Measurements from ENCODE around the gene MTERF2.

DNA sequence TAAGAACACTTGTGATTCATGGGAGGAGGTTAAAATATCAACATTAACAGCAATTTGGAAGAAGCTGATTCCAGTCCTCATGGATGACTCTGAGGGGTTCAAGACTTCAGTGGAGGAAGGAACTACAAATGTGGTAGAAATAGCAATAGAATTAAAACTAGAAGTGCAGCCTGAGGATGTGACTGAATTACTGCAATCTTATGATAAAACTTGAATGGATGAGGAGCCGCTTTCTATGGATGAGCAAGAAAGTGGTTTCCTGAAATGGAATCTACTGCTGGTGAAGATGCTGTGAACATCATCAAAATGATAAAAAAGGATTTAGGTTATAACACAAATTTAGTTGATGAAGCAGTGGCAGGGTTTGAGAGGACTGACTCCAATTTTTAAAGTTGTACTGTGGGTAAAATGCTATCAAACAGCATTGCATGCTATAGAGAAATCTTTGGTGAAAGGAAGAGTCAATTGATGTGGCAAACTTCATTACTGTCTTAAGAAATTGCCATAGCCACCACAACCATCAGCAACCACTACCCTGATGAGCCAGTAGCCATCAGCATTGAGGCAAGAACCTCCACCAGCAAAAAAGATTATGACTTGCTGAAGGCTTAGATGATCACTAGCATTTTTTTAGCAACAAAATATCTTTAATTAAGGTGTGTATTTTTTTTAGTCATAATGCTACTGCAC lies 25.9 kb upstream of the MTERF2 start:
- TF ChIP-seq CHD1 (IDR thresholded peaks at IDR 0.05; ENCODE audit: low read depth, low read length) (no peak), MXI1 (IDR thresholded peaks at IDR 0.05; ENCODE audit: low read depth, low read length) (no peak), ZZZ3 (IDR thresholded peaks at IDR 0.05; ENCODE audit: control insufficient read depth, insufficient read length, low read depth) (no peak), POLR2A (IDR thresholded peaks at IDR 0.05; ENCODE audit: low read depth, low read length) (no peak), POLR2AphosphoS5 (IDR thresholded peaks at IDR 0.05; ENCODE audit: low read length) (no peak), ESRRA (IDR thresholded peaks at IDR 0.05; ENCODE audit: low read length) (no peak), SUZ12 (IDR thresholded peaks at IDR 0.05; ENCODE audit: unreplicated experiment) (no peak)
- TF ChIP-seq, protein P1, sequence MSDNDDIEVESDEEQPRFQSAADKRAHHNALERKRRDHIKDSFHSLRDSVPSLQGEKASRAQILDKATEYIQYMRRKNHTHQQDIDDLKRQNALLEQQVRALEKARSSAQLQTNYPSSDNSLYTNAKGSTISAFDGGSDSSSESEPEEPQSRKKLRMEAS (IDR thresholded peaks at IDR 0.05; ENCODE audit: low read depth, low read length) = no peak
- TF ChIP-seq, protein P2, sequence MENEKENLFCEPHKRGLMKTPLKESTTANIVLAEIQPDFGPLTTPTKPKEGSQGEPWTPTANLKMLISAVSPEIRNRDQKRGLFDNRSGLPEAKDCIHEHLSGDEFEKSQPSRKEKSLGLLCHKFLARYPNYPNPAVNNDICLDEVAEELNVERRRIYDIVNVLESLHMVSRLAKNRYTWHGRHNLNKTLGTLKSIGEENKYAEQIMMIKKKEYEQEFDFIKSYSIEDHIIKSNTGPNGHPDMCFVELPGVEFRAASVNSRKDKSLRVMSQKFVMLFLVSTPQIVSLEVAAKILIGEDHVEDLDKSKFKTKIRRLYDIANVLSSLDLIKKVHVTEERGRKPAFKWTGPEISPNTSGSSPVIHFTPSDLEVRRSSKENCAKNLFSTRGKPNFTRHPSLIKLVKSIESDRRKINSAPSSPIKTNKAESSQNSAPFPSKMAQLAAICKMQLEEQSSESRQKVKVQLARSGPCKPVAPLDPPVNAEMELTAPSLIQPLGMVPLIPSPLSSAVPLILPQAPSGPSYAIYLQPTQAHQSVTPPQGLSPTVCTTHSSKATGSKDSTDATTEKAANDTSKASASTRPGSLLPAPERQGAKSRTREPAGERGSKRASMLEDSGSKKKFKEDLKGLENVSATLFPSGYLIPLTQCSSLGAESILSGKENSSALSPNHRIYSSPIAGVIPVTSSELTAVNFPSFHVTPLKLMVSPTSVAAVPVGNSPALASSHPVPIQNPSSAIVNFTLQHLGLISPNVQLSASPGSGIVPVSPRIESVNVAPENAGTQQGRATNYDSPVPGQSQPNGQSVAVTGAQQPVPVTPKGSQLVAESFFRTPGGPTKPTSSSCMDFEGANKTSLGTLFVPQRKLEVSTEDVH (IDR thresholded peaks at IDR 0.05; ENCODE audit: low read depth, partially characterized antibody) = no peak
- TF ChIP-seq, protein P3, sequence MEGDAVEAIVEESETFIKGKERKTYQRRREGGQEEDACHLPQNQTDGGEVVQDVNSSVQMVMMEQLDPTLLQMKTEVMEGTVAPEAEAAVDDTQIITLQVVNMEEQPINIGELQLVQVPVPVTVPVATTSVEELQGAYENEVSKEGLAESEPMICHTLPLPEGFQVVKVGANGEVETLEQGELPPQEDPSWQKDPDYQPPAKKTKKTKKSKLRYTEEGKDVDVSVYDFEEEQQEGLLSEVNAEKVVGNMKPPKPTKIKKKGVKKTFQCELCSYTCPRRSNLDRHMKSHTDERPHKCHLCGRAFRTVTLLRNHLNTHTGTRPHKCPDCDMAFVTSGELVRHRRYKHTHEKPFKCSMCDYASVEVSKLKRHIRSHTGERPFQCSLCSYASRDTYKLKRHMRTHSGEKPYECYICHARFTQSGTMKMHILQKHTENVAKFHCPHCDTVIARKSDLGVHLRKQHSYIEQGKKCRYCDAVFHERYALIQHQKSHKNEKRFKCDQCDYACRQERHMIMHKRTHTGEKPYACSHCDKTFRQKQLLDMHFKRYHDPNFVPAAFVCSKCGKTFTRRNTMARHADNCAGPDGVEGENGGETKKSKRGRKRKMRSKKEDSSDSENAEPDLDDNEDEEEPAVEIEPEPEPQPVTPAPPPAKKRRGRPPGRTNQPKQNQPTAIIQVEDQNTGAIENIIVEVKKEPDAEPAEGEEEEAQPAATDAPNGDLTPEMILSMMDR (IDR thresholded peaks at IDR 0.05 in 2 of 3, conservative IDR thresholded peaks at IDR 0.05 in 1 of 3; ENCODE audit: control insufficient read depth in 2 of 3, extremely low read depth in 1 of 3, insufficient read depth in 1 of 3, low read depth in 3 of 3, low read length in 3 of 3) = no peak
- TF ChIP-seq, protein P4, sequence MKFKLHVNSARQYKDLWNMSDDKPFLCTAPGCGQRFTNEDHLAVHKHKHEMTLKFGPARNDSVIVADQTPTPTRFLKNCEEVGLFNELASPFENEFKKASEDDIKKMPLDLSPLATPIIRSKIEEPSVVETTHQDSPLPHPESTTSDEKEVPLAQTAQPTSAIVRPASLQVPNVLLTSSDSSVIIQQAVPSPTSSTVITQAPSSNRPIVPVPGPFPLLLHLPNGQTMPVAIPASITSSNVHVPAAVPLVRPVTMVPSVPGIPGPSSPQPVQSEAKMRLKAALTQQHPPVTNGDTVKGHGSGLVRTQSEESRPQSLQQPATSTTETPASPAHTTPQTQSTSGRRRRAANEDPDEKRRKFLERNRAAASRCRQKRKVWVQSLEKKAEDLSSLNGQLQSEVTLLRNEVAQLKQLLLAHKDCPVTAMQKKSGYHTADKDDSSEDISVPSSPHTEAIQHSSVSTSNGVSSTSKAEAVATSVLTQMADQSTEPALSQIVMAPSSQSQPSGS (IDR thresholded peaks at IDR 0.05; ENCODE audit: low read length) = no peak
- TF ChIP-seq, protein P5, sequence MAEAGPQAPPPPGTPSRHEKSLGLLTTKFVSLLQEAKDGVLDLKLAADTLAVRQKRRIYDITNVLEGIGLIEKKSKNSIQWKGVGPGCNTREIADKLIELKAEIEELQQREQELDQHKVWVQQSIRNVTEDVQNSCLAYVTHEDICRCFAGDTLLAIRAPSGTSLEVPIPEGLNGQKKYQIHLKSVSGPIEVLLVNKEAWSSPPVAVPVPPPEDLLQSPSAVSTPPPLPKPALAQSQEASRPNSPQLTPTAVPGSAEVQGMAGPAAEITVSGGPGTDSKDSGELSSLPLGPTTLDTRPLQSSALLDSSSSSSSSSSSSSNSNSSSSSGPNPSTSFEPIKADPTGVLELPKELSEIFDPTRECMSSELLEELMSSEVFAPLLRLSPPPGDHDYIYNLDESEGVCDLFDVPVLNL (IDR thresholded peaks at IDR 0.05; ENCODE audit: low read depth, low read length) = no peak

Measured in GM12878 (cell line).